Natural killer cell (primary cell): ENCODE measurements around the gene THAP12. TPM values are rescaled to one million over a fixed set of nuclear protein-coding genes. Genes with fewer than 3 reads are reported as not detected.

Experiments used
- ATAC-seq, 3 donors: fragments of 150-1000 bp in 2 of 3; fragments of 200-7000 bp in 1 of 3; cut with Tn5 transposase; 1 replicate in 1 of 3; 2 replicates in 2 of 3; pipeline ENCODE4 v1.10.0; 2021; ENCODE audit warnings: mild to moderate bottlenecking in 2 of 3, moderate library complexity in 2 of 3
- DNase-seq, 2 donors: peaks; one replicate each; pipeline versions ENCODE4 v3.0.0 to v3.0.0-alpha.2; 2013 to 2021; ENCODE audit warnings: mixed read lengths in 1 of 2
- H3K27ac ChIP-seq: one replicate; pipeline ENCODE4 v1.5.1; 2013; ENCODE audit warnings: mild to moderate bottlenecking, low read length
- H3K27me3 ChIP-seq: one replicate; pipeline ENCODE4 v1.6.1; 2013; ENCODE audit warnings: low read length; ENCODE audit not compliant: control insufficient read depth, insufficient read depth
- H3K36me3 ChIP-seq: one replicate; pipeline ENCODE4 v1.6.1; 2013; ENCODE audit warnings: low read length; ENCODE audit not compliant: control insufficient read depth, insufficient read depth
- H3K4me1 ChIP-seq: one replicate; pipeline ENCODE4 v1.6.1; 2013; ENCODE audit warnings: low read length; ENCODE audit not compliant: control insufficient read depth, insufficient read depth
- H3K4me3 ChIP-seq: one replicate; pipeline ENCODE4 v1.5.1; 2013; ENCODE audit warnings: low read length
- H3K9me3 ChIP-seq: one replicate; pipeline ENCODE4 v1.6.1; 2013; ENCODE audit warnings: low read length; ENCODE audit not compliant: control insufficient read depth, insufficient read depth
- H3K27ac Mint-ChIP-seq, 2 donors: one replicate each; pipeline ENCODE4 v1.8.0; 2022; ENCODE audit warnings: mild to moderate bottlenecking in 2 of 2, mixed read lengths in 2 of 2, moderate library complexity in 1 of 2
- H3K27me3 Mint-ChIP-seq, 2 donors: one replicate each; pipeline ENCODE4 v1.8.0; 2022; ENCODE audit warnings: low read depth in 2 of 2, mixed read lengths in 2 of 2
- H3K36me3 Mint-ChIP-seq: one replicate; pipeline ENCODE4 v1.8.0; 2022; ENCODE audit warnings: mixed read lengths
- H3K4me1 Mint-ChIP-seq, 2 donors: one replicate each; pipeline ENCODE4 v1.8.0; 2022; ENCODE audit warnings: mixed read lengths in 2 of 2
- H3K4me3 Mint-ChIP-seq: one replicate; pipeline ENCODE4 v1.8.0; 2022; ENCODE audit warnings: mild to moderate bottlenecking, moderate library complexity, mixed read lengths
- H3K9me3 Mint-ChIP-seq, 2 donors: one replicate each; pipeline ENCODE4 v1.8.0; 2022; ENCODE audit warnings: mixed read lengths in 2 of 2
- CTCF ChIP-seq: fragments of 200-600 bp; IDR thresholded peaks from one replicate; pipeline ENCODE4 v1.8.0; 2022; ENCODE audit warnings: antibody characterized with exemption
- WGBS: methylation state at CpG from one replicate; pipeline ENCODE4 v1.1.7; 2013; ENCODE audit warnings: missing lambda C conversion rate; ENCODE audit not compliant: insufficient coverage; 5-methylcytosine and 5-hydroxymethylcytosine counted together
- intact Hi-C: fragments of 100-400 bp; cut with micrococcal nuclease; formaldehyde crosslinking; loops from one replicate; pipeline ENCODE4 v1.14.2; 2022
- total RNA-seq, 4 donors: library from RNA; stranded (reverse); fragments of 120-200 nt in 1 of 4; gene quantifications; one replicate each; pipeline versions ENCODE4 v1.2.3 to v1.2.4, GENCODE V29; 2013 to 2022

THAP12 gene
- total RNA-seq, 3 donors from 2014 or later (not counting 1 experiment from before 2014, with no cell fraction given): 56.0 to 66.1 (median 64.3) TPM

DNA sequence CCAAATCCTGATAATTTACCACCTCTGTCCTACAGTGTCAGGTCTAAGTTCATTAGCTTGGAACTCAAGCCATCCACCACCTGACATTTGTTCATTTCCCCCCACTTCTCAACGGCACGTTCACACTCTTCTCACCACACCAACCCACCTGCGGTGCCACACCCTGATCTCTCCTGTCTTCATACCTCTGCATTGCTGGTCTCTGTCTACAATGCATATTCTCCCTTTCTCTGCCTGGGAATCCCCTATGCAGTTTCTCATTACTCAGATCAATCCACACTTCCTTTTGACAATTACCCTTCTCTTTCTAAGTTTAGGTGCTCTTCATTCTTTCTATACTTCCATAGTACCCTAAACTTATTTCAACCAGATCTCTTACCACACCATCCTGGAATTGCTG, 43.4 kb upstream of the THAP12 start:
- Mint-ChIP-seq H3K36me3 (no peaks in the 10 kb centered on the region), H3K9me3 (no peaks in the 10 kb centered on the region), H3K4me3 (no peak overlapping the region), H3K4me1 (no peaks in the 10 kb centered on the region), H3K27me3 (peaks cover 0 to 11% of the 10 kb centered on the region in 2 donors), H3K27ac (no peak overlapping the region)
- TF ChIP-seq CTCF: no peak
- no peak for DNase-seq
- Histone ChIP-seq H3K36me3 (no peaks in the 10 kb centered on the region), H3K27ac (no peak overlapping the region), H3K27me3 (no peaks in the 10 kb centered on the region), H3K4me1 (no peaks in the 10 kb centered on the region), H3K9me3 (no peaks in the 10 kb centered on the region), H3K4me3 (no peak overlapping the region)
- ATAC-seq: no peak
- intact Hi-C loops: no loop called here
- WGBS: 57% methylated on average over 3 of the region's 3 CpGs

DNA sequence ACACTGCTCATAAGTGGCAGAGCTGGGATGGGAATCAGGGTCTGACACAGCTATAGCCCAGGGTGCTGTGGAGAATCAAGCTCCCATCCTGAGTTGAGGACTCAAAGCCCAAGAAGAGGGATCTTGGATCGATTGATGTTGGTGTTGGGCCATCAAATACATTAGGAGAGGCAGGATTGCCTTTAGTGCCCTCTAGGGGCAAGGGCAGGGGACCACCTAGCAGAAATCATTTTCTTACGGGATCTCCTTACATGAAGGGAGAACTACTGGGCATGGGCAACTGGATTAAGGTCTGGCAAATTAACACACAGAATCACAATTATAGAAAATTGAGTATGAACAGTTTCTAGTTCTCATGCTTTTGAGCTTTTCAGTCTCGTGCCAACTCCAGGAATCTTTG, 39.0 kb upstream of the THAP12 start:
- WGBS: 42% methylated on average over 3 of the region's 3 CpGs
- no peaks in the 10 kb centered on the region for H3K27me3 ChIP-seq
- ATAC-seq (peak in 2 of 3 donors; percentile 36 to 57), DNase-seq (peak in 1 of 2 donors; percentile 31)
- no peaks in the 10 kb centered on the region for H3K9me3 ChIP-seq
- Mint-ChIP-seq H3K36me3 (no peaks in the 10 kb centered on the region), H3K27ac (no peak overlapping the region), H3K4me1 (no peaks in the 10 kb centered on the region), H3K9me3 (no peaks in the 10 kb centered on the region), H3K27me3 (peaks cover 7 to 8% of the 10 kb centered on the region in 2 donors), H3K4me3 (no peak overlapping the region)
- intact Hi-C loops: no loop called here
- no peaks in the 10 kb centered on the region for H3K4me1 ChIP-seq
- TF ChIP-seq CTCF: peak; percentile 39
- H3K36me3 ChIP-seq: no peaks in the 10 kb centered on the region
- no peak overlapping the region for H3K4me3 ChIP-seq
- no peak overlapping the region for H3K27ac ChIP-seq

- Histone ChIP-seq H3K9me3 (no peaks in the 10 kb centered on the region), H3K36me3 (no peaks in the 10 kb centered on the region), H3K4me3 (no peak overlapping the region), H3K27me3 (no peaks in the 10 kb centered on the region), H3K4me1 (no peaks in the 10 kb centered on the region), H3K27ac (no peak overlapping the region)
- Mint-ChIP-seq H3K4me3 (no peak overlapping the region), H3K4me1 (no peaks in the 10 kb centered on the region), H3K36me3 (no peaks in the 10 kb centered on the region), H3K9me3 (no peaks in the 10 kb centered on the region), H3K27me3 (peaks cover 9 to 28% of the 10 kb centered on the region in 2 donors), H3K27ac (no peak overlapping the region)
- no peak for ATAC-seq
- intact Hi-C loops: no loop called here
- peak in 1 of 2 donors; percentile 13 for DNase-seq
- TF ChIP-seq CTCF: no peak
These were observed 34.1 kb upstream of the THAP12 start for GRCh38 chr11:76415073-76415472.

DNA sequence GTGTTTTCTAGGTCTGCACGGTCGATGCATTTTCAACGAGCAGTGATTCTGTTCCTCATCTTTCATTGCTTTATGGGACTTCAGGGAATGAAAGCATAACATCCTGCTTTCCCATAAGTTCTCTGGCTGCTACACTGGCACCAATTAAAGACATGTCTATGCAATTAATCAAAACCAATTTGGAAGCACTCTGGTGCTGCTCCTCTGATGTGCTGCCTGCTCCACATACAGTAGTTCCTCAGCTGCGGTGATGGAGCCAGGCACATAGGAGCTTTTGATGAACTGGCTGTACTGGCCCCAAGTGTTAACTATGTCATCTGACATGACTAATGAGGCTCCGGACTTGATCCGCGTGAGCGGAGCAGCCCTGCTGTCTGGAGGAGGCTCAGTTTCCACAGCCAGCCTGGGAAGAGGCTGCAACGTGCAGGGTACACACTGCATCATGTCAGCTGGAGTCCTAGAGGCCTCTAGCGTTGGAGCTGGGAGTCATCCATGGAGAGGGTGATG, 30.0 kb upstream of the THAP12 start:
- no peak overlapping the region for H3K4me3 Mint-ChIP-seq
- TF ChIP-seq CTCF: no peak
- peaks cover 6 to 20% of the 10 kb centered on the region in 2 donors for H3K27me3 Mint-ChIP-seq
- intact Hi-C loops: no loop called here
- Histone ChIP-seq H3K27me3 (no peaks in the 10 kb centered on the region), H3K27ac (no peak overlapping the region), H3K4me3 (no peak overlapping the region), H3K4me1 (no peaks in the 10 kb centered on the region), H3K36me3 (no peaks in the 10 kb centered on the region), H3K9me3 (no peaks in the 10 kb centered on the region)
- H3K36me3 Mint-ChIP-seq: no peaks in the 10 kb centered on the region
- ATAC-seq (no peak), DNase-seq (no peak)
- WGBS: 94% methylated on average over 10 of the region's 10 CpGs
- no peaks in the 10 kb centered on the region for H3K4me1 Mint-ChIP-seq
- no peak overlapping the region for H3K27ac Mint-ChIP-seq
- H3K9me3 Mint-ChIP-seq: no peaks in the 10 kb centered on the region
